PC-3 (cell line): ENCODE data around the gene SLC35A2. TPM values are rescaled to one million over a fixed set of nuclear protein-coding genes. Genes with fewer than 3 reads are reported as not detected.

Source experiments
- ATAC-seq: fragments of 200-7000 bp; cut with Tn5 transposase; 2 replicates; pipeline ENCODE4 v1.9.1; 2020; ENCODE audit warnings: mild to moderate bottlenecking, moderate library complexity
- BruUV-seq: library from RNA; stranded (reverse); fragments of 400-500 nt; replicated peaks from 2 replicates; lab custom pipeline; 2021; lab: Mats Ljungman, UMichigan
- CTCF ChIA-PET: fragments of 300-600 bp; sonication (Branson Sonifier 250); formaldehyde crosslinking; loops from one replicate; lab custom pipeline; 2022; ENCODE audit warnings: antibody characterized with exemption; lab: Charles Lee
- POLR2A ChIA-PET: fragments of 300-600 bp; sonication (Branson Sonifier 250); formaldehyde crosslinking; loops from one replicate; lab custom pipeline; 2022; ENCODE audit warnings: antibody characterized with exemption; ENCODE audit not compliant: unreplicated experiment; lab: Charles Lee
- DNase-seq: peaks from one replicate; pipeline ENCODE4 v3.0.0-alpha.2; 2015
- H2AFZ ChIP-seq: fragments of 300-600 bp; sonication (generic); 2 replicates; pipeline ENCODE4 v1.6.0; 2016; ENCODE audit warnings: antibody characterized with exemption, low read length
- H3F3A ChIP-seq: fragments of 300-600 bp; sonication (generic); one replicate; pipeline ENCODE4 v1.6.0; 2017; ENCODE audit warnings: antibody characterized with exemption, low read length, control low read depth, mild to moderate bottlenecking; ENCODE audit not compliant: unreplicated experiment
- H3K27ac ChIP-seq: fragments of 300-600 bp; sonication (generic); 2 replicates; pipeline ENCODE4 v1.5.1; 2016; ENCODE audit warnings: mild to moderate bottlenecking, low read length
- H3K27me3 ChIP-seq: fragments of 300-600 bp; sonication (generic); 2 replicates; pipeline ENCODE4 v1.6.1; 2016; ENCODE audit warnings: low read length, mixed read lengths
- H3K36me3 ChIP-seq: fragments of 300-600 bp; sonication (generic); 2 replicates; pipeline ENCODE4 v1.6.1; 2016; ENCODE audit warnings: low read depth, mixed run types, low read length, mixed read lengths
- H3K4me1 ChIP-seq: fragments of 300-600 bp; sonication (generic); 2 replicates; pipeline ENCODE4 v1.5.1; 2016; ENCODE audit warnings: low read length; ENCODE audit not compliant: insufficient read depth
- H3K4me2 ChIP-seq: fragments of 300-600 bp; sonication (generic); 2 replicates; pipeline ENCODE4 v1.6.0; 2016; ENCODE audit warnings: low read length
- H3K4me3 ChIP-seq: fragments of 300-600 bp; sonication (generic); 2 replicates; pipeline ENCODE4 v1.5.1; 2016; ENCODE audit warnings: mild to moderate bottlenecking, low read length, mixed read lengths
- H3K79me2 ChIP-seq: fragments of 300-600 bp; sonication (generic); 2 replicates; pipeline ENCODE4 v1.6.1; 2017; ENCODE audit warnings: low read length, mixed read lengths
- H3K9ac ChIP-seq: fragments of 300-600 bp; sonication (generic); 2 replicates; pipeline ENCODE4 v1.6.0; 2016; ENCODE audit warnings: mild to moderate bottlenecking, low read length
- H3K9me2 ChIP-seq: fragments of 300-600 bp; sonication (generic); replicated peaks from 2 replicates; pipeline ENCODE4 v1.6.1; 2016; ENCODE audit warnings: mixed run types, low read length, mixed read lengths
- H3K9me3 ChIP-seq: fragments of 300-600 bp; sonication (generic); 2 replicates; pipeline ENCODE4 v1.6.1; 2016; ENCODE audit warnings: low read length, mixed read lengths
- H4K20me1 ChIP-seq: fragments of 300-600 bp; sonication (generic); 2 replicates; pipeline ENCODE4 v1.6.1; 2016; ENCODE audit warnings: low read length, mixed read lengths
- EZH2 ChIP-seq: fragments of 300-600 bp; sonication (generic); IDR thresholded peaks from one replicate; pipeline ENCODE4 v1.6.1; 2017; ENCODE audit warnings: antibody characterized with exemption, mild to moderate bottlenecking, low read length; ENCODE audit not compliant: unreplicated experiment
- EZH2phosphoT487 ChIP-seq: fragments of 300-600 bp; sonication (generic); IDR thresholded peaks from 2 replicates; pipeline ENCODE4 v1.6.1; 2018; ENCODE audit warnings: mild to moderate bottlenecking, antibody characterized with exemption, low read length, borderline replicate concordance
- intact Hi-C: fragments of 100-400 bp; cut with micrococcal nuclease; formaldehyde crosslinking; loops from 2 replicates; pipeline ENCODE4 v1.9.0; 2023
- total RNA-seq: library from RNA; depleted of rRNA; stranded (reverse); fragments of >200 nt; gene quantifications from 2 replicates; pipeline ENCODE4 v1.2.3, GENCODE V29; 2014
- TF ChIP-seq, protein P1 (sequence below): fragments of 300-600 bp; sonication (generic); conservative IDR thresholded peaks from 2 replicates; pipeline ENCODE4 v1.5.1; 2017; ENCODE audit warnings: antibody characterized with exemption, low read depth, mild to moderate bottlenecking, low read length

Gene SLC35A2
- total RNA-seq, 1 experiment from 2014 or later, result 46.8 TPM

DNA sequence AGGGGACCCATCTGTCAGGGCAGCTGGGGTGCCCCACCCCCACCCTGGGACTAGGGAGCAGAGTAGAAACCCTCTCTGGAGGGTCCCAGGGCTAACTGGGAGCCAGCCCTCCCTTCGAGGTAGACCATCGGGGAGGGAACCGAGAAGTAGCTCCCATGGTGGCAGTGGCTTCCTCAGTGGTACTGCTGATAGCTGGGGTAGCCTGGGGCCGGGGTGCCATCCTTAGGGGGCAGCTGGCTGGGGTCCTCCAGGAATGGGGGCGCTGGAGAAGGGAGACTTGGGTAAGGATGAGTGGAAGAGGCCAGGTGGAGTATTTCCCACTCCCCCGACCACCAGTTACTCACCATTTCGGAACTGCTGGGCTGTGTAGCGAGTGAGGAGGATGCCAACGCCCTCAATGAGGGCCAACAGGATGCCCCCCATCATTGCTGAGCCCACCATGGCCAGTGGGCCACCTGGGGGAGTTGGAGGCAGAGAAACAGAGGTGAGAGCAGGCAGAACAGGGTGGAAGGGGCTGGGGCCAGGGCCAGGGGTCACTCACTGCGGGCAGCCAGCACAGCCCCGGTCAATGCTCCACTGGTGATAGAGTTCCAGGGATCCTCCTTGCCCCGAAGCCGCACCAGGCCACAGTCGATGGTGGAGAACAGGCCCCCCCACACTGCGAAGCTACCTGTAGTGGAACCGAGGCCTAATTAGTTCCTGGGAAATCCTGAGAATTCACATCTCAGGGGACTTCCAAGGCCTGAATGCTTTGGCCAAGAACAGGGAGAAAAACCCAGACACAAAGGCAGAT lies 17.7 kb downstream of the SLC35A2 start:
- Histone ChIP-seq H3K4me1 (peaks cover 15% of the 10 kb centered on the region; the same call in 1 of the 2 replicates), H3K9me2 (no peaks in the 10 kb centered on the region), H3K9me3 (no peaks in the 10 kb centered on the region), H3K4me3 (no peak overlapping the region), H3K36me3 (no peaks in the 10 kb centered on the region; the same call in 1 of the 2 replicates), H3K79me2 (peaks cover 36% of the 10 kb centered on the region), H2AFZ (no peak overlapping the region), H3F3A (no peaks in the 10 kb centered on the region), H4K20me1 (no peaks in the 10 kb centered on the region), H3K9ac (no peak overlapping the region), H3K4me2 (no peak overlapping the region), H3K27ac (no peak overlapping the region), H3K27me3 (no peaks in the 10 kb centered on the region)
- ChIA-PET CTCF (interaction anchor here (0.7 kb wide), 1 partner anchor 245 kb away, joined by 3 read pairs; no protein-coding TSS in a partner anchor), POLR2A (no interaction called here)
- DNase-seq, result no peak
- BruUV-seq, result no TSS peak
- TF ChIP-seq EZH2, result no peak
- TF ChIP-seq, protein P1, sequence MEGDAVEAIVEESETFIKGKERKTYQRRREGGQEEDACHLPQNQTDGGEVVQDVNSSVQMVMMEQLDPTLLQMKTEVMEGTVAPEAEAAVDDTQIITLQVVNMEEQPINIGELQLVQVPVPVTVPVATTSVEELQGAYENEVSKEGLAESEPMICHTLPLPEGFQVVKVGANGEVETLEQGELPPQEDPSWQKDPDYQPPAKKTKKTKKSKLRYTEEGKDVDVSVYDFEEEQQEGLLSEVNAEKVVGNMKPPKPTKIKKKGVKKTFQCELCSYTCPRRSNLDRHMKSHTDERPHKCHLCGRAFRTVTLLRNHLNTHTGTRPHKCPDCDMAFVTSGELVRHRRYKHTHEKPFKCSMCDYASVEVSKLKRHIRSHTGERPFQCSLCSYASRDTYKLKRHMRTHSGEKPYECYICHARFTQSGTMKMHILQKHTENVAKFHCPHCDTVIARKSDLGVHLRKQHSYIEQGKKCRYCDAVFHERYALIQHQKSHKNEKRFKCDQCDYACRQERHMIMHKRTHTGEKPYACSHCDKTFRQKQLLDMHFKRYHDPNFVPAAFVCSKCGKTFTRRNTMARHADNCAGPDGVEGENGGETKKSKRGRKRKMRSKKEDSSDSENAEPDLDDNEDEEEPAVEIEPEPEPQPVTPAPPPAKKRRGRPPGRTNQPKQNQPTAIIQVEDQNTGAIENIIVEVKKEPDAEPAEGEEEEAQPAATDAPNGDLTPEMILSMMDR, result no peak
- no peak for TF ChIP-seq EZH2phosphoT487
- intact Hi-C loops, result no loop called here
- ATAC-seq, result no peak

DNA sequence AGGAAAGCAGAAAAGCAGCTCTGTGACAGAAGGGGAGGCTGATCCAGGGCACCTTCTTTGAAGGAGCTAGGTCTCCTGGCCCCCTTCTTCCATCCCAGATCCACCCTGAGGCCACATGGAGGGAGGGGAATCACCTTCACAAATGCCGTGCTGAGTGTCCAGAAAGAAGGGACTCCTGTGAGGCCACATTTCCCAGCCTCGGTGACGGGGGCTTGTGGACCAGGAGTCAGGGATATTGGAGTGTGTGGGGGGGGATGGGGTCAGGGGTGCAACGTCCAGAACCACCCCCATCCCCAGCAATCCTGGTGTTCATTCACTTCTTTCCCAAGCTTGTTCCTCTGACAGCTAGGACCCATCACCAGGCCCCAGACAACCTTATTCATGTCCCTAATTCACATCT lies 18.6 kb downstream of the SLC35A2 start:
- Histone ChIP-seq H4K20me1 (no peaks in the 10 kb centered on the region), H3K27me3 (no peaks in the 10 kb centered on the region), H3F3A (no peaks in the 10 kb centered on the region), H3K9me3 (no peaks in the 10 kb centered on the region), H3K4me3 (no peak overlapping the region), H3K27ac (no peak overlapping the region), H3K4me1 (peaks cover 15% of the 10 kb centered on the region; the same call in 1 of the 2 replicates), H3K79me2 (peaks cover 29% of the 10 kb centered on the region), H3K4me2 (no peak overlapping the region), H3K9ac (no peak overlapping the region), H2AFZ (no peak overlapping the region), H3K36me3 (no peaks in the 10 kb centered on the region; the same call in 1 of the 2 replicates), H3K9me2 (no peaks in the 10 kb centered on the region)
- DNase-seq, result no peak
- ChIA-PET CTCF (interaction anchor here (0.6 to 0.7 kb wide), 2 partner anchors 36 to 244 kb away, joined by 3 read pairs; no protein-coding TSS in a partner anchor), POLR2A (interaction anchor here (0.6 kb wide), 1 partner anchor 91 kb away, joined by 3 read pairs; the partner anchor contains the start of gene HDAC6)
- intact Hi-C loops, result no loop called here
- no TSS peak for BruUV-seq
- ATAC-seq, result no peak
- no peak for TF ChIP-seq EZH2
- no peak for TF ChIP-seq EZH2phosphoT487
- TF ChIP-seq, protein P1, result no peak
